ENCODE results near the gene SERPINA6. TPM values are rescaled to one million over a fixed set of nuclear protein-coding genes. Genes with fewer than 3 reads are reported as not detected.

The SERPINA6 gene
- total and polyA plus RNA-seq, 3 donors from 2014 or later = 1.8 TPM; not detected in 2

DNA sequence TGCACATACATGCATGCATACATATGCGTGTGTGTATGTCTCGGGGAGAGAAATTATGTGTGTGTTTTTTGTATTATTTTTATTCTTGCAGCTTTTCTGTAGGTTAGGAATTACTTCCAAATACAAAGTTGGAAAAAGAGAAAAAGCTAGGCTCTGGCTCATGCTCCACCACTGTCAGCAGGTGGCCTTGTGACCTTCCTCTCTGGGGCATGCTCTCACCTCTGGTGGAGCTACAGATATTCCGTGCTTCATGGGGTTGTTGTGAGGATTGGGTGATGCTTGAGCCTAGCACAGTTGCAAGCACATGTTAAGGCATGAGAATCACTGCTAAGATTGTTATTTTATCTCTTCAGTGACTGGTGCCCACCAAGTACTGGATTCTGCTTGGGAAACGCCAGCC is 6.7 kb upstream of the SERPINA6 start:
- DNase-seq = no peak
- TF ChIP-seq POLR2A (IDR thresholded peaks at IDR 0.05) = no peak
- TF ChIP-seq, protein P1, sequence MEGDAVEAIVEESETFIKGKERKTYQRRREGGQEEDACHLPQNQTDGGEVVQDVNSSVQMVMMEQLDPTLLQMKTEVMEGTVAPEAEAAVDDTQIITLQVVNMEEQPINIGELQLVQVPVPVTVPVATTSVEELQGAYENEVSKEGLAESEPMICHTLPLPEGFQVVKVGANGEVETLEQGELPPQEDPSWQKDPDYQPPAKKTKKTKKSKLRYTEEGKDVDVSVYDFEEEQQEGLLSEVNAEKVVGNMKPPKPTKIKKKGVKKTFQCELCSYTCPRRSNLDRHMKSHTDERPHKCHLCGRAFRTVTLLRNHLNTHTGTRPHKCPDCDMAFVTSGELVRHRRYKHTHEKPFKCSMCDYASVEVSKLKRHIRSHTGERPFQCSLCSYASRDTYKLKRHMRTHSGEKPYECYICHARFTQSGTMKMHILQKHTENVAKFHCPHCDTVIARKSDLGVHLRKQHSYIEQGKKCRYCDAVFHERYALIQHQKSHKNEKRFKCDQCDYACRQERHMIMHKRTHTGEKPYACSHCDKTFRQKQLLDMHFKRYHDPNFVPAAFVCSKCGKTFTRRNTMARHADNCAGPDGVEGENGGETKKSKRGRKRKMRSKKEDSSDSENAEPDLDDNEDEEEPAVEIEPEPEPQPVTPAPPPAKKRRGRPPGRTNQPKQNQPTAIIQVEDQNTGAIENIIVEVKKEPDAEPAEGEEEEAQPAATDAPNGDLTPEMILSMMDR (IDR thresholded peaks at IDR 0.05) = no peak
- 86 to 96% methylated on average over 4 of the region's 4 CpGs for WGBS, 2 donors
- H3K27ac ChIP-seq = no peak overlapping the region
- H3K4me3 ChIP-seq = no peak overlapping the region
- intact Hi-C loops (cut with DNase I; ENCODE audit: low total_unique reads) = no loop called here
- H3K27me3 ChIP-seq = no peaks in the 10 kb centered on the region
- no peaks in the 10 kb centered on the region for H3K4me1 ChIP-seq
- H3K9me3 ChIP-seq = no peaks in the 10 kb centered on the region
- no peaks in the 10 kb centered on the region for H3K36me3 ChIP-seq (ENCODE audit: low read depth, missing control alignments)

DNA sequence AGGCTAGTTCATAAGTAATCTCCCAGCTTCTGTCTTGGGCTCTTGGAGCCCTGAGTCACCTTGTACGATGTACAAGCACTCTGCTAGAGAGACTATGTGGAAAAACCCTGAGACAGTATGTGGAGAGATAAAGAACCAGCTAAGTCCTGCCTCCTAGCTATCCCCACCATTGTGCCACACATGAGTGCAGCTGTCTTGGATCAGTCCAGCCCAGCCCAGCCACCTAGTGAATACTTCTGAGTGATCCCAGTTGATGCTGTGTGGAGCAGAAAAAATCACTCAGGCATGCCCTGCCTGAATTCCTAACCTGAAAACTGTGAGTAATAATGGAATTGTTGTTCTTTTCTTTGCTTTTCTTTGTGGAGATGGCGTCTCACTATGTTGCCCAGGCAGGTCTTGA is 5.1 kb upstream of the SERPINA6 start:
- no peak for DNase-seq
- intact Hi-C loops (cut with DNase I; ENCODE audit: low total_unique reads) = no loop called here
- H3K4me1 ChIP-seq = no peaks in the 10 kb centered on the region
- no peaks in the 10 kb centered on the region for H3K9me3 ChIP-seq
- no peak for TF ChIP-seq POLR2A (IDR thresholded peaks at IDR 0.05)
- TF ChIP-seq, protein P1 (IDR thresholded peaks at IDR 0.05) = no peak
- no peak overlapping the region for H3K27ac ChIP-seq
- H3K36me3 ChIP-seq (ENCODE audit: low read depth, missing control alignments) = no peaks in the 10 kb centered on the region
- no peak overlapping the region for H3K4me3 ChIP-seq
- H3K27me3 ChIP-seq = no peaks in the 10 kb centered on the region
- 91 to 96% methylated on average over 2 of the region's 2 CpGs for WGBS, 2 donors

DNA sequence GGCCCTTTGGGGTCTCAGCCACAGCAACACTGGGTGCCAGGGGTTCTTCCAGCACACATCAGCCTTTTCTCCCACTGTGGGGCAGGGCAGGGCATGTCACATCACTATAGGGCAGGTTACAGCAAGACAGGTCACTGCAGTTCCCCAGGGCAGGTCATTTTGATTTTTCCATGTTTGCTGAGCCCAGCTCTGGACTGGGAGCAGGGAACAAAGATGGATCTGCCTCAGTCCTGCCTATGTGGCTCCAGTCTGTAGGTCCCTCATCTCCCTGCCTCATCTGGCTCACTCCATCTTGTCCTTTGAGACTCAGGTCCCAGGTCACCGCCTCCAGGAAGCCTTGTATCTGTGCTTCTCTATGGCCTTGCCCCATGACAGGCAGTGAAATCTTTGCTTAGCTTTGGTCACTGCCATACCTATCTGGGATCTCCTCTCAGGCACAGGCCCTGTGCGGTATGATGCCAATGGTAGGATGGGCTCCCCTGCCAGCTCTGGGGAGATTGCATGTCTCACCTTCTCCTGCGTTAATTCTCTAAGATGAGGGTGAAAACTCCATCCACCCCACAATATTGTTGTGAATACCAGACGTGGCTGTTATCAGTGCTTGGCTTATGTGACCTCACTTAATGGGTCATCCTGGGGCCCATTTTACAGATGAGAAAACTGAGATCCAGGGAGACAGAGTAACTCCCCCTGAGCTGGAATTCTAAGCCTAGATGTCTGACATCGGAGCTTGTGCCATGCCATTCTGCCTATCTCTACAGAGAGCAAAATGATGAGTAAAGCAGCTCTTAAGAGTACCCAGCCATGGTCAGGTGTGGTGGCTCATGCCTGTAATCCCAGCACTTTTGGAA is 1.5 kb downstream of the SERPINA6 start:
- WGBS, 2 donors = 85 to 96% methylated on average over 4 to 5 of the region's 5 CpGs

DNA sequence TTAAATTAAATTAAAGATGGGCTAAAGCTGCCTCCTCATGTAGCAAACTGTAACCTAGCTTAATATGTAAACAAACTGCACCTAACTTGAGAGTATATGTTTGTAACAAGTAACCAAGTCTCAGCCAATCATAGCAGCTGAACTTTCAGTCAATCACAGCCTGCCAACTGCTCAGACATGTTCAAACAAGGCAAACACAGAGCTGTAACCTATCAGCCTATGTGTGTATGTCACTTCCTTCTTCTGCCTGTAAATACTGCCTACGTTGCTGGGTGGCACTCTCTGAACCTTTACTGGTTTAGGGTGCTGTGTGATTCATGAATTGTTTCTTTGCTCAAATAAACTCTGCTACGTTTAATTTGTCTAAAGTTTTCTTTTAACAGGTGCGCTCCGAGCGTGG is 2.9 kb downstream of the SERPINA6 start:
- no peaks in the 10 kb centered on the region for H3K27me3 ChIP-seq
- H3K36me3 ChIP-seq (ENCODE audit: low read depth, missing control alignments) = no peaks in the 10 kb centered on the region
- no peaks in the 10 kb centered on the region for H3K4me1 ChIP-seq
- intact Hi-C loops (cut with DNase I; ENCODE audit: low total_unique reads) = no loop called here
- no peak overlapping the region for H3K4me3 ChIP-seq
- no peak overlapping the region for H3K27ac ChIP-seq
- 60 to 70% methylated on average over 5 of the region's 5 CpGs for WGBS, 2 donors
- TF ChIP-seq POLR2A (IDR thresholded peaks at IDR 0.05) = no peak
- TF ChIP-seq, protein P1 (IDR thresholded peaks at IDR 0.05) = no peak
- no peak for DNase-seq
- H3K9me3 ChIP-seq = no peaks in the 10 kb centered on the region

More for the DNA sequence above, 1.5 kb downstream of the SERPINA6 start:
- no peaks in the 10 kb centered on the region for H3K27me3 ChIP-seq
- no peak overlapping the region for H3K4me3 ChIP-seq
- TF ChIP-seq POLR2A (IDR thresholded peaks at IDR 0.05) = no peak
- TF ChIP-seq, protein P1 (IDR thresholded peaks at IDR 0.05) = no peak
- no peak for DNase-seq
- H3K4me1 ChIP-seq = no peaks in the 10 kb centered on the region
- H3K27ac ChIP-seq = no peak overlapping the region
- H3K9me3 ChIP-seq = no peaks in the 10 kb centered on the region
- H3K36me3 ChIP-seq (ENCODE audit: low read depth, missing control alignments) = no peaks in the 10 kb centered on the region
- intact Hi-C loops (cut with DNase I; ENCODE audit: low total_unique reads) = no loop called here

DNA sequence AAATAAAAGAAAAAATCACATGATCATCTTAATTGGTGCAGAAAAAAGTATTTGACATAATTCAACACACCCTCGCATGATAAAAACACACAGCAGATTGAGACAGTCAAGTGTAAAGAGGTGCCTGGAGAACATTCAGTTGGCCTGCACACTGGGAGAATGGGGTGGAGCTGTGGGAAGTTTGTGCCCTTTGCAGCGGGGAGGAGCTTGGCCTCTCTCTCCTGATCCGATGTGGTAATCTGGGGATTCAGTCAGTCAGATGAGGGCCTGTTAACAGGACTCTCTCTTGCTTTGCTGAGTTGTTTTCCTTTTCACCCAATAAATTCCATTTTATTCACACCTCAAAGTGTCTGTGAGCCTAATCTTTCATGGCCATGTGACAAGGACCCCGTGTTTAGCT is 5.9 kb downstream of the SERPINA6 start:
- Histone ChIP-seq H3K27ac (no peak overlapping the region), H3K9me3 (no peaks in the 10 kb centered on the region), H3K36me3 (ENCODE audit: low read depth, missing control alignments) (no peaks in the 10 kb centered on the region), H3K4me3 (no peak overlapping the region), H3K4me1 (no peaks in the 10 kb centered on the region), H3K27me3 (no peaks in the 10 kb centered on the region)
- intact Hi-C loops (cut with DNase I; ENCODE audit: low total_unique reads) = no loop called here
- TF ChIP-seq POLR2A (IDR thresholded peaks at IDR 0.05) = no peak
- TF ChIP-seq, protein P1 (IDR thresholded peaks at IDR 0.05) = no peak
- WGBS, 2 donors = 58 to 66% methylated on average over 4 of the region's 4 CpGs
- no peak for DNase-seq

Measured in testis (tissue), 3 donors.